GM12878 (cell line): ENCODE results near the gene MPPED1. TPM values are rescaled to one million over a fixed set of nuclear protein-coding genes. Genes with fewer than 3 reads are reported as not detected.

Source experiments
- ATAC-seq: fragments of 200-7000 bp; cut with Tn5 transposase; 3 replicates; pipeline ENCODE4 v1.9.1; 2020; ENCODE audit warnings: mild to moderate bottlenecking, moderate library complexity
- BruUV-seq: library from RNA; stranded (reverse); fragments of 400-500 nt; replicated peaks from 2 replicates; lab custom pipeline; 2021; lab: Mats Ljungman, UMichigan
- CTCF ChIA-PET: fragments of 300-600 bp; sonication (Branson Sonifier 250); formaldehyde crosslinking; extraction: SDS; loops from one replicate; lab custom pipeline; 2021; ENCODE audit warnings: inconsistent platforms; lab: Yijun Ruan, JAX
- POLR2A ChIA-PET: fragments of 350-600 bp; formaldehyde crosslinking; extraction: SDS; loops from one replicate; lab custom pipeline; 2021; ENCODE audit warnings: inconsistent platforms; lab: Charles Lee
- RAD21 ChIA-PET: fragments of 300-600 bp; sonication (Branson Sonifier 250); formaldehyde crosslinking; loops from one replicate; lab custom pipeline; 2023; ENCODE audit warnings: antibody characterized with exemption; ENCODE audit not compliant: unreplicated experiment; lab: Charles Lee
- SMC1A ChIA-PET: fragments of 300-600 bp; sonication (Branson Sonifier 250); formaldehyde crosslinking; loops from one replicate; lab custom pipeline; 2023; ENCODE audit not compliant: unreplicated experiment, uncharacterized antibody; lab: Charles Lee
- DNase-seq: peaks from one replicate; pipeline ENCODE4 v3.0.0-alpha.2; 2011; ENCODE audit warnings: low read depth, low spot score
- FAIRE-seq: peaks from 3 replicates; lab custom pipeline; 2011; peaks lifted over from hg19 to GRCh38; lab: Jason Lieb, UNC
- H2AFZ ChIP-seq: 2 replicates; pipeline ENCODE4 v1.6.0; 2011; ENCODE audit warnings: low read depth, low read length, control low read depth; ENCODE audit not compliant: control insufficient read depth
- H3K27ac ChIP-seq: 2 replicates; pipeline ENCODE4 v1.5.1; 2011; ENCODE audit warnings: control low read depth; ENCODE audit not compliant: control insufficient read depth, insufficient read depth
- H3K27me3 ChIP-seq, 2 experiments: replicated peaks in 1 of 2; 2 replicates each; pipeline versions ENCODE4 v1.6.0 to v1.6.1; 2011; ENCODE audit warnings: low read length in 1 of 2; ENCODE audit not compliant: control insufficient read depth in 2 of 2, insufficient read depth in 2 of 2
- H3K36me3 ChIP-seq, 2 experiments: 2 replicates each; pipeline ENCODE4 v1.5.1; 2011; ENCODE audit warnings: low read length in 1 of 2; ENCODE audit not compliant: control insufficient read depth in 2 of 2, insufficient read depth in 2 of 2
- H3K4me1 ChIP-seq: 2 replicates; pipeline ENCODE4 v1.6.1; 2011; ENCODE audit warnings: mild to moderate bottlenecking, low read length, moderate library complexity, mixed read lengths; ENCODE audit not compliant: control insufficient read depth, insufficient read depth
- H3K4me2 ChIP-seq: 2 replicates; pipeline ENCODE4 v1.6.0; 2011; ENCODE audit warnings: control low read depth; ENCODE audit not compliant: control insufficient read depth, insufficient read depth
- H3K4me3 ChIP-seq: fragments of 200-600 bp; sonication (generic); 2 replicates; pipeline ENCODE4 v1.5.1; 2016
- H3K79me2 ChIP-seq: 2 replicates; pipeline ENCODE4 v1.6.0; 2011; ENCODE audit warnings: low read length; ENCODE audit not compliant: control insufficient read depth, insufficient read depth
- H3K9ac ChIP-seq: 2 replicates; pipeline ENCODE4 v1.8.0; 2011; ENCODE audit warnings: low read length, control low read depth, mixed read lengths; ENCODE audit not compliant: control insufficient read depth, insufficient read depth
- H3K9me3 ChIP-seq: replicated peaks from 3 replicates; pipeline ENCODE4 v1.5.1; 2011; ENCODE audit warnings: mild to moderate bottlenecking, low read length; ENCODE audit not compliant: control insufficient read depth, insufficient read depth
- H4K20me1 ChIP-seq: 2 replicates; pipeline ENCODE4 v1.6.0; 2011; ENCODE audit not compliant: control insufficient read depth, insufficient read depth
- DPF2 ChIP-seq: fragments of 450-650 bp; IDR thresholded peaks from 2 replicates; pipeline ENCODE4 v1.6.1; 2017; ENCODE audit warnings: mild to moderate bottlenecking
- ESRRA ChIP-seq: IDR thresholded peaks from 2 replicates; pipeline ENCODE4 v1.6.1; 2012; ENCODE audit warnings: mild to moderate bottlenecking, low read length, improper control_type of control experiment
- HCFC1 ChIP-seq: fragments of 150-350 bp; IDR thresholded peaks from 2 replicates; pipeline ENCODE4 v1.6.1; 2014; ENCODE audit warnings: low read length
- MXI1 ChIP-seq: fragments of 150-350 bp; IDR thresholded peaks from 2 replicates; pipeline ENCODE4 v1.6.1; 2011; ENCODE audit warnings: low read depth, mild to moderate bottlenecking, inconsistent platforms, low read length, improper control_type of control experiment
- WGBS: methylation state at CpG from one replicate; pipeline ENCODE4 v1.1.6; 2016; ENCODE audit warnings: low lambda C conversion rate; ENCODE audit not compliant: insufficient replicate concordance, insufficient coverage; ENCODE audit errors: missing lambda C conversion rate; 5-methylcytosine and 5-hydroxymethylcytosine counted together
- in situ Hi-C: fragments of 300-500 bp; cut with MboI; formaldehyde crosslinking; loops from 9 replicates; pipeline ENCODE4 v1.14.3; 2018; ENCODE audit warnings: mixed read lengths
- intact Hi-C: fragments of 100-400 bp; cut with micrococcal nuclease; formaldehyde crosslinking; loops from one replicate; pipeline ENCODE4 v1.14.2; 2022; ENCODE audit not compliant: unreplicated experiment
- polyA plus RNA-seq, 11 experiments: library from polyadenylated mRNA; depleted of rRNA in 4 of 11; unstranded in 6 of 11; stranded (reverse) in 5 of 11; fragments of >200 nt; fragmentation: Nextera tagmentation in 4 of 11; fragmentation: Illumina TruSeq in 1 of 11; extraction: Ambion mirVana in 4 of 11; extraction: Trizol in 1 of 11; gene quantifications; 1 replicate in 1 of 11; 2 replicates in 10 of 11; pipeline versions ENCODE4 v1.2.1 to v1.2.3, GENCODE V29; 2011 to 2016; ENCODE audit warnings: inconsistent platforms in 2 of 11, missing spikeins in 2 of 11, low read depth in 1 of 11
- total RNA-seq, 4 experiments: library from RNA; depleted of rRNA in 3 of 4; stranded (reverse); fragments of >200 nt in 3 of 4; fragmentation: Illumina TruSeq in 1 of 4; extraction: Trizol in 1 of 4; gene quantifications; 2 replicates each; pipeline versions ENCODE4 v1.2.1 to v1.2.3, GENCODE V29; 2013 to 2021
- TF ChIP-seq, protein P1 (sequence below): IDR thresholded peaks from 2 replicates; pipeline ENCODE4 v1.6.1; 2012; ENCODE audit warnings: low read depth, low read length, improper control_type of control experiment
- TF ChIP-seq, protein P2 (sequence below): fragments of 150-350 bp; IDR thresholded peaks from 2 replicates; pipeline ENCODE4 v1.6.1; 2016; ENCODE audit warnings: low read depth, low read length
- TF ChIP-seq, protein P3 (sequence below): IDR thresholded peaks from 2 replicates; pipeline ENCODE4 v1.6.1; 2012; ENCODE audit warnings: low read depth, low read length, improper control_type of control experiment

MPPED1 gene
- total and polyA plus RNA-seq, 10 of the 15 experiments (the other 5 are each of a cell fraction or from before 2014, with no cell fraction given): 0.11 TPM; not detected in 9

DNA sequence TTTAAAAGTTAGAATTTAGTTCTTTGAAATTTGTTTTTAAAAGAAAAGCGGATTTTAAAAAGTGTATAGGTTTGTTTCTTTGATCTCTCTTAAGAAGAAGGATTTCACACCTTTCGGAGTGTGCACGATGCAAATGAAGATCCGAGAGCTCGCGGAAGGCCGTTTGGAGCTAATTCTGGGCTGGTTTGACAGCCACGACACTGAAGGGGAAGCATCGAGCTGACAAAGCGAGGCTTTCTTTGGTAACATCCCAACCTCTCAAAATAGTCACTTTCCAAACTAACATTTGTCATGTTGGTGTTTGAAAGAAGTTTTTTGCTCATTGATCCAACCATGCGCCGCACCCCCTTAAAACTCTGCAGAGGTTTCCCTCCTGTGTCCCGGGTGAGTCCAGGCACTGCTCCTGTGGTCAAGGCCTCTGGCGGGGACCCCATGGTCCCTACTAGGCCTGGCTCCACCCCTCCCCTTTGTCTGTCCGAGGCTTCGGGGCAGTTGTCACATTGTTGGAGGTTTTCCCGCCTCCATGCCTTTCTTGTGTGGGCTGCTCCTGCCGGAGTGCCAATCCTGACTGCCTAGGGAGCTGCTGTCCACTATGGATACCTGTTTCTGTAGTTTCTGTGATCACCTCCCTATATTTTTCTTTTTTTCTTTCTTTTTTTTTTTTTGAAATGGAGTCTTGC, 39.7 kb downstream of the MPPED1 start:
- no peaks in the 10 kb centered on the region for H3K9me3 ChIP-seq
- WGBS: 51% methylated on average over 18 of the region's 18 CpGs
- BruUV-seq: no TSS peak
- no peaks in the 10 kb centered on the region for H3K79me2 ChIP-seq
- H3K27ac ChIP-seq: no peak overlapping the region
- no peak for ATAC-seq
- H2AFZ ChIP-seq: no peak overlapping the region
- no peak overlapping the region for H3K4me2 ChIP-seq
- ChIA-PET RAD21 (no interaction called here), POLR2A (no interaction called here), CTCF (no interaction called here), SMC1A (no interaction called here)
- FAIRE-seq: no peak
- intact Hi-C loops (no loop called here), in situ Hi-C loops (no loop called here)
- no peak overlapping the region for H3K4me3 ChIP-seq
- no peaks in the 10 kb centered on the region for H3K27me3 ChIP-seq
- TF ChIP-seq ESRRA (no peak), MXI1 (no peak), DPF2 (no peak), HCFC1 (no peak)
- TF ChIP-seq, protein P1, sequence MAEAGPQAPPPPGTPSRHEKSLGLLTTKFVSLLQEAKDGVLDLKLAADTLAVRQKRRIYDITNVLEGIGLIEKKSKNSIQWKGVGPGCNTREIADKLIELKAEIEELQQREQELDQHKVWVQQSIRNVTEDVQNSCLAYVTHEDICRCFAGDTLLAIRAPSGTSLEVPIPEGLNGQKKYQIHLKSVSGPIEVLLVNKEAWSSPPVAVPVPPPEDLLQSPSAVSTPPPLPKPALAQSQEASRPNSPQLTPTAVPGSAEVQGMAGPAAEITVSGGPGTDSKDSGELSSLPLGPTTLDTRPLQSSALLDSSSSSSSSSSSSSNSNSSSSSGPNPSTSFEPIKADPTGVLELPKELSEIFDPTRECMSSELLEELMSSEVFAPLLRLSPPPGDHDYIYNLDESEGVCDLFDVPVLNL: no peak
- TF ChIP-seq, protein P2, sequence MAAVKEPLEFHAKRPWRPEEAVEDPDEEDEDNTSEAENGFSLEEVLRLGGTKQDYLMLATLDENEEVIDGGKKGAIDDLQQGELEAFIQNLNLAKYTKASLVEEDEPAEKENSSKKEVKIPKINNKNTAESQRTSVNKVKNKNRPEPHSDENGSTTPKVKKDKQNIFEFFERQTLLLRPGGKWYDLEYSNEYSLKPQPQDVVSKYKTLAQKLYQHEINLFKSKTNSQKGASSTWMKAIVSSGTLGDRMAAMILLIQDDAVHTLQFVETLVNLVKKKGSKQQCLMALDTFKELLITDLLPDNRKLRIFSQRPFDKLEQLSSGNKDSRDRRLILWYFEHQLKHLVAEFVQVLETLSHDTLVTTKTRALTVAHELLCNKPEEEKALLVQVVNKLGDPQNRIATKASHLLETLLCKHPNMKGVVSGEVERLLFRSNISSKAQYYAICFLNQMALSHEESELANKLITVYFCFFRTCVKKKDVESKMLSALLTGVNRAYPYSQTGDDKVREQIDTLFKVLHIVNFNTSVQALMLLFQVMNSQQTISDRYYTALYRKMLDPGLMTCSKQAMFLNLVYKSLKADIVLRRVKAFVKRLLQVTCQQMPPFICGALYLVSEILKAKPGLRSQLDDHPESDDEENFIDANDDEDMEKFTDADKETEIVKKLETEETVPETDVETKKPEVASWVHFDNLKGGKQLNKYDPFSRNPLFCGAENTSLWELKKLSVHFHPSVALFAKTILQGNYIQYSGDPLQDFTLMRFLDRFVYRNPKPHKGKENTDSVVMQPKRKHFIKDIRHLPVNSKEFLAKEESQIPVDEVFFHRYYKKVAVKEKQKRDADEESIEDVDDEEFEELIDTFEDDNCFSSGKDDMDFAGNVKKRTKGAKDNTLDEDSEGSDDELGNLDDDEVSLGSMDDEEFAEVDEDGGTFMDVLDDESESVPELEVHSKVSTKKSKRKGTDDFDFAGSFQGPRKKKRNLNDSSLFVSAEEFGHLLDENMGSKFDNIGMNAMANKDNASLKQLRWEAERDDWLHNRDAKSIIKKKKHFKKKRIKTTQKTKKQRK: no peak
- TF ChIP-seq, protein P3, sequence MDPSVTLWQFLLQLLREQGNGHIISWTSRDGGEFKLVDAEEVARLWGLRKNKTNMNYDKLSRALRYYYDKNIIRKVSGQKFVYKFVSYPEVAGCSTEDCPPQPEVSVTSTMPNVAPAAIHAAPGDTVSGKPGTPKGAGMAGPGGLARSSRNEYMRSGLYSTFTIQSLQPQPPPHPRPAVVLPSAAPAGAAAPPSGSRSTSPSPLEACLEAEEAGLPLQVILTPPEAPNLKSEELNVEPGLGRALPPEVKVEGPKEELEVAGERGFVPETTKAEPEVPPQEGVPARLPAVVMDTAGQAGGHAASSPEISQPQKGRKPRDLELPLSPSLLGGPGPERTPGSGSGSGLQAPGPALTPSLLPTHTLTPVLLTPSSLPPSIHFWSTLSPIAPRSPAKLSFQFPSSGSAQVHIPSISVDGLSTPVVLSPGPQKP: no peak
- DNase-seq: no peak
- no peak overlapping the region for H3K9ac ChIP-seq
- H3K36me3 ChIP-seq: no peaks in the 10 kb centered on the region
- H3K4me1 ChIP-seq: no peaks in the 10 kb centered on the region
- H4K20me1 ChIP-seq: no peaks in the 10 kb centered on the region
